Measurements from ENCODE around the gene ADGRL1. TPM values are rescaled to one million over a fixed set of nuclear protein-coding genes. Genes with fewer than 3 reads are reported as not detected.

The ADGRL1 gene
- total RNA-seq, 1 experiment from 2014 or later: 26.5 TPM

GRCh38 chr19:14145381-14145780, 60.6 kb downstream of the ADGRL1 start:
- Mint-ChIP-seq H3K27me3 (ENCODE audit: unreplicated experiment) (no peaks in the 10 kb centered on the region), H3K9me3 (ENCODE audit: low read depth, unreplicated experiment) (no peaks in the 10 kb centered on the region), H3K4me3 (ENCODE audit: low read depth, unreplicated experiment) (no peak overlapping the region), H3K27ac (ENCODE audit: unreplicated experiment) (no peak overlapping the region), H3K36me3 (ENCODE audit: insufficient read depth, unreplicated experiment) (peaks cover 5% of the 10 kb centered on the region), H3K4me1 (ENCODE audit: low read depth, unreplicated experiment) (peaks cover 8% of the 10 kb centered on the region)
- TF ChIP-seq CTCF (IDR thresholded peaks at IDR 0.05; ENCODE audit: unreplicated experiment): no peak
- BruUV-seq (replicated peaks): no TSS peak
- CTCF ChIA-PET: interaction anchor here (1.2 kb wide), 1 partner anchor 9 kb away, joined by 4 read pairs; the partner anchor contains the start of gene ASF1B
- intact Hi-C loops (cut with micrococcal nuclease; ENCODE audit: unreplicated experiment): no loop called here
- no peak for DNase-seq

GRCh38 chr19:14142262-14143190, 63.4 kb downstream of the ADGRL1 start:
- Mint-ChIP-seq H3K4me3 (ENCODE audit: low read depth, unreplicated experiment) (no peak overlapping the region), H3K27me3 (ENCODE audit: unreplicated experiment) (no peaks in the 10 kb centered on the region), H3K9me3 (ENCODE audit: low read depth, unreplicated experiment) (no peaks in the 10 kb centered on the region), H3K36me3 (ENCODE audit: insufficient read depth, unreplicated experiment) (peaks cover 3% of the 10 kb centered on the region), H3K4me1 (ENCODE audit: low read depth, unreplicated experiment) (no peaks in the 10 kb centered on the region), H3K27ac (ENCODE audit: unreplicated experiment) (no peak overlapping the region)
- TF ChIP-seq CTCF (IDR thresholded peaks at IDR 0.05; ENCODE audit: unreplicated experiment): no peak
- CTCF ChIA-PET: no interaction called here
- no TSS peak for BruUV-seq (replicated peaks)
- intact Hi-C loops (cut with micrococcal nuclease; ENCODE audit: unreplicated experiment): no loop called here
- no peak for DNase-seq

- H3K36me3 Mint-ChIP-seq (ENCODE audit: insufficient read depth, unreplicated experiment): peaks cover 18% of the 10 kb centered on the region
- H3K9me3 Mint-ChIP-seq (ENCODE audit: low read depth, unreplicated experiment): no peaks in the 10 kb centered on the region
- H3K27me3 Mint-ChIP-seq (ENCODE audit: unreplicated experiment): no peaks in the 10 kb centered on the region
- no TSS peak for BruUV-seq (replicated peaks)
- H3K4me1 Mint-ChIP-seq (ENCODE audit: low read depth, unreplicated experiment): no peaks in the 10 kb centered on the region
- CTCF ChIA-PET: no interaction called here
- intact Hi-C loops (cut with micrococcal nuclease; ENCODE audit: unreplicated experiment): no loop called here
- no peak overlapping the region for H3K4me3 Mint-ChIP-seq (ENCODE audit: low read depth, unreplicated experiment)
- DNase-seq: no peak
- TF ChIP-seq CTCF (IDR thresholded peaks at IDR 0.05; ENCODE audit: unreplicated experiment): no peak
- H3K27ac Mint-ChIP-seq (ENCODE audit: unreplicated experiment): no peak overlapping the region
Observed at GRCh38 chr19:14141041-14141440, 64.9 kb downstream of the ADGRL1 start.

GRCh38 chr19:14139944-14140343, 66.0 kb downstream of the ADGRL1 start:
- H3K4me3 Mint-ChIP-seq (ENCODE audit: low read depth, unreplicated experiment): no peak overlapping the region
- no peak for TF ChIP-seq CTCF (IDR thresholded peaks at IDR 0.05; ENCODE audit: unreplicated experiment)
- no peak overlapping the region for H3K27ac Mint-ChIP-seq (ENCODE audit: unreplicated experiment)
- intact Hi-C loops (cut with micrococcal nuclease; ENCODE audit: unreplicated experiment): no loop called here
- H3K36me3 Mint-ChIP-seq (ENCODE audit: insufficient read depth, unreplicated experiment): peaks cover 29% of the 10 kb centered on the region
- CTCF ChIA-PET: no interaction called here
- no peaks in the 10 kb centered on the region for H3K27me3 Mint-ChIP-seq (ENCODE audit: unreplicated experiment)
- peaks cover 6% of the 10 kb centered on the region for H3K4me1 Mint-ChIP-seq (ENCODE audit: low read depth, unreplicated experiment)
- H3K9me3 Mint-ChIP-seq (ENCODE audit: low read depth, unreplicated experiment): no peaks in the 10 kb centered on the region
- no peak for DNase-seq
- BruUV-seq (replicated peaks): no TSS peak

All from Calu3 (cell line).